GM23338 (cell line): ENCODE data around the gene KDM4F. TPM values are rescaled to one million over a fixed set of nuclear protein-coding genes. Genes with fewer than 3 reads are reported as not detected.

Experiments used
- ATAC-seq: fragments of 200-7000 bp; cut with Tn5 transposase; 3 replicates; pipeline ENCODE4 v1.9.1; 2020
- DNase-seq: peaks from one replicate; pipeline ENCODE4 v3.0.0-alpha.2; 2015; ENCODE audit warnings: low spot score
- H2AFZ ChIP-seq: fragments of 200-600 bp; sonication (generic); 2 replicates; pipeline ENCODE4 v1.8.0; 2016; ENCODE audit warnings: antibody characterized with exemption, mild to moderate bottlenecking, moderate library complexity
- H3F3A ChIP-seq: fragments of 200-600 bp; sonication (generic); replicated peaks from 2 replicates; pipeline ENCODE4 v1.8.0; 2017; ENCODE audit warnings: antibody characterized with exemption, mixed run types, low read depth
- H3K27ac ChIP-seq: fragments of 200-600 bp; sonication (generic); 2 replicates; pipeline ENCODE4 v1.6.1; 2016; ENCODE audit warnings: low read depth
- H3K27me3 ChIP-seq: fragments of 200-600 bp; sonication (generic); 2 replicates; pipeline ENCODE4 v1.8.0; 2016; ENCODE audit warnings: mild to moderate bottlenecking, mixed run types, moderate library complexity; ENCODE audit not compliant: insufficient read depth
- H3K36me3 ChIP-seq: fragments of 200-600 bp; sonication (generic); 2 replicates; pipeline ENCODE4 v1.8.0; 2016; ENCODE audit warnings: mild to moderate bottlenecking; ENCODE audit not compliant: insufficient read depth
- H3K4me1 ChIP-seq: fragments of 200-600 bp; sonication (generic); 2 replicates; pipeline ENCODE4 v1.8.0; 2016; ENCODE audit warnings: mild to moderate bottlenecking, moderate library complexity; ENCODE audit not compliant: insufficient read depth
- H3K4me2 ChIP-seq: fragments of 200-600 bp; sonication (generic); 2 replicates; pipeline ENCODE4 v1.7.1; 2017; ENCODE audit warnings: mixed run types
- H3K4me3 ChIP-seq: fragments of 200-600 bp; sonication (generic); 2 replicates; pipeline ENCODE4 v1.6.1; 2016; ENCODE audit warnings: mixed run types
- H3K79me2 ChIP-seq: fragments of 200-600 bp; sonication (generic); replicated peaks from 2 replicates; pipeline ENCODE4 v1.8.0; 2017; ENCODE audit warnings: mild to moderate bottlenecking; ENCODE audit not compliant: insufficient read depth
- H3K9me2 ChIP-seq: fragments of 200-600 bp; sonication (generic); 2 replicates; pipeline ENCODE4 v1.8.0; 2017; ENCODE audit not compliant: insufficient read depth
- H4K20me1 ChIP-seq: fragments of 200-600 bp; sonication (generic); replicated peaks from 2 replicates; pipeline ENCODE4 v1.8.0; 2017; ENCODE audit warnings: mild to moderate bottlenecking; ENCODE audit not compliant: insufficient read depth
- H3K27ac Mint-ChIP-seq: 2 replicates; pipeline ENCODE4 v1.8.0; 2020; ENCODE audit warnings: inconsistent platforms, mild to moderate bottlenecking, moderate library complexity, mixed read lengths
- H3K27me3 Mint-ChIP-seq: 3 replicates; pipeline ENCODE4 v1.8.0; 2022; ENCODE audit warnings: low read depth, mild to moderate bottlenecking, moderate library complexity, mixed read lengths, inconsistent platforms; ENCODE audit not compliant: insufficient read depth, poor library complexity
- H3K36me3 Mint-ChIP-seq: 3 replicates; pipeline ENCODE4 v1.8.0; 2021; ENCODE audit warnings: low read depth, mild to moderate bottlenecking, inconsistent platforms, moderate library complexity, mixed read lengths
- H3K4me1 Mint-ChIP-seq: 3 replicates; pipeline ENCODE4 v1.8.0; 2020; ENCODE audit warnings: mild to moderate bottlenecking, inconsistent platforms, mixed read lengths
- H3K4me3 Mint-ChIP-seq: 3 replicates; pipeline ENCODE4 v1.8.0; 2021; ENCODE audit warnings: moderate library complexity, mild to moderate bottlenecking, inconsistent platforms, mixed read lengths
- H3K9me3 Mint-ChIP-seq: 3 replicates; pipeline ENCODE4 v1.8.0; 2020; ENCODE audit warnings: moderate library complexity, mild to moderate bottlenecking, inconsistent platforms, mixed read lengths
- CREB1 ChIP-seq: fragments of 250-450 bp; sonication (Bioruptor Pico); IDR thresholded peaks from 2 replicates; pipeline ENCODE4 v1.5.0; 2020; ENCODE audit warnings: low read depth, mild to moderate bottlenecking, moderate library complexity
- EZH2 ChIP-seq: fragments of 200-600 bp; sonication (generic); IDR thresholded peaks from one replicate; pipeline ENCODE4 v1.8.0; 2017; ENCODE audit warnings: antibody characterized with exemption, mild to moderate bottlenecking, low read depth; ENCODE audit not compliant: unreplicated experiment
- EZH2phosphoT487 ChIP-seq: fragments of 200-600 bp; sonication (generic); IDR thresholded peaks from one replicate; pipeline ENCODE4 v1.8.1; 2018; ENCODE audit warnings: antibody characterized with exemption; ENCODE audit not compliant: unreplicated experiment
- JUNB ChIP-seq: IDR thresholded peaks from one replicate; pipeline ENCODE4 v1.6.1; 2016; ENCODE audit warnings: antibody characterized with exemption; ENCODE audit not compliant: unreplicated experiment
- POLR2AphosphoS5 ChIP-seq: IDR thresholded peaks from 2 replicates; pipeline ENCODE4 v1.6.1; 2016; ENCODE audit warnings: antibody characterized with exemption, low read depth
- STAT1 ChIP-seq: IDR thresholded peaks from one replicate; pipeline ENCODE4 v1.6.1; 2016; ENCODE audit warnings: antibody characterized with exemption; ENCODE audit not compliant: unreplicated experiment
- ZNF331 ChIP-seq: fragments of 250-450 bp; sonication (Bioruptor Pico); IDR thresholded peaks from 2 replicates; pipeline ENCODE4 v1.5.0; 2020; ENCODE audit warnings: low read depth, mild to moderate bottlenecking, moderate library complexity
- polyA plus RNA-seq: library from polyadenylated mRNA; unstranded; fragments of >200 nt; fragmentation: Nextera tagmentation; extraction: Ambion mirVana; gene quantifications from 2 replicates; pipeline ENCODE4 v1.2.1, GENCODE V29; 2016
- total RNA-seq: library from RNA; depleted of rRNA; stranded (reverse); fragments of >200 nt; shearing (Covaris generic); gene quantifications from 2 replicates; pipeline ENCODE4 v1.2.3, GENCODE V29; 2014
- TF ChIP-seq, protein P1 (sequence below): IDR thresholded peaks from one replicate; pipeline ENCODE4 v1.6.1; 2018; ENCODE audit warnings: antibody characterized with exemption; ENCODE audit not compliant: unreplicated experiment
- TF ChIP-seq, protein P2 (sequence below), 2 experiments: fragments of 200-600 bp in 1 of 2; sonication (generic) in 1 of 2; conservative IDR thresholded peaks; 2 replicates each; pipeline versions ENCODE4 v1.5.1 to v1.6.1; 2016 to 2017; ENCODE audit warnings: antibody characterized with exemption in 2 of 2, low read depth in 2 of 2, mild to moderate bottlenecking in 2 of 2, moderate library complexity in 1 of 2

Gene KDM4F
- total and polyA plus RNA-seq, 2 experiments from 2014 or later: not detected

DNA sequence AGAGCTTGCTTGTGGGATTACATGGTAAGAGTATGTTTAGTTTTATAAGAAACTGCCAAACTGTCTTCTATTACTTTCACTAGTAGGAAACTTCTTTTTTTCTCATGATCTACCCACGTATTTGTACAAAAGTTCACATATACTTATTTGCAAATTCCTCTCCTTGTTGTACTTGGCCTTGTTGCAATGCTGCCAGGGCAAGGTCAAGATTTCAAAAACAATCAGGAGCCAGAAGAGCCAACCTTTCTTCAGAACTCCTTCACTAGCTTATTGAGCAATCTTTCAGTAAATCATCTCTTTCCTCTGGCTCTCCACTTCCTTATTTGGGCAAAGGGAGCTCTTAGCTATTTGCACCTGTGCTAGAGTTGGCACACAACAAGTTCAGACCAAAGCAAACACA is 27.2 kb downstream of the KDM4F start:
- H2AFZ ChIP-seq: no peak overlapping the region
- Mint-ChIP-seq H3K27ac (no peak overlapping the region), H3K4me3 (no peak overlapping the region), H3K27me3 (no peaks in the 10 kb centered on the region), H3K4me1 (peaks cover 9% of the 10 kb centered on the region; the same call in 2 of the 3 replicates), H3K9me3 (no peaks in the 10 kb centered on the region), H3K36me3 (no peaks in the 10 kb centered on the region)
- H3F3A ChIP-seq: no peaks in the 10 kb centered on the region
- no peaks in the 10 kb centered on the region for H3K27me3 ChIP-seq
- no peak for DNase-seq
- 0 out of 2 replicates have a peak, but pooled peaks cover 3% of the 10 kb centered on the region for H3K9me2 ChIP-seq
- peaks cover 8% of the 10 kb centered on the region for H3K4me1 ChIP-seq
- no peak for TF ChIP-seq EZH2
- TF ChIP-seq CREB1 (CRISPR knock-in tag): no peak
- TF ChIP-seq, protein P1, sequence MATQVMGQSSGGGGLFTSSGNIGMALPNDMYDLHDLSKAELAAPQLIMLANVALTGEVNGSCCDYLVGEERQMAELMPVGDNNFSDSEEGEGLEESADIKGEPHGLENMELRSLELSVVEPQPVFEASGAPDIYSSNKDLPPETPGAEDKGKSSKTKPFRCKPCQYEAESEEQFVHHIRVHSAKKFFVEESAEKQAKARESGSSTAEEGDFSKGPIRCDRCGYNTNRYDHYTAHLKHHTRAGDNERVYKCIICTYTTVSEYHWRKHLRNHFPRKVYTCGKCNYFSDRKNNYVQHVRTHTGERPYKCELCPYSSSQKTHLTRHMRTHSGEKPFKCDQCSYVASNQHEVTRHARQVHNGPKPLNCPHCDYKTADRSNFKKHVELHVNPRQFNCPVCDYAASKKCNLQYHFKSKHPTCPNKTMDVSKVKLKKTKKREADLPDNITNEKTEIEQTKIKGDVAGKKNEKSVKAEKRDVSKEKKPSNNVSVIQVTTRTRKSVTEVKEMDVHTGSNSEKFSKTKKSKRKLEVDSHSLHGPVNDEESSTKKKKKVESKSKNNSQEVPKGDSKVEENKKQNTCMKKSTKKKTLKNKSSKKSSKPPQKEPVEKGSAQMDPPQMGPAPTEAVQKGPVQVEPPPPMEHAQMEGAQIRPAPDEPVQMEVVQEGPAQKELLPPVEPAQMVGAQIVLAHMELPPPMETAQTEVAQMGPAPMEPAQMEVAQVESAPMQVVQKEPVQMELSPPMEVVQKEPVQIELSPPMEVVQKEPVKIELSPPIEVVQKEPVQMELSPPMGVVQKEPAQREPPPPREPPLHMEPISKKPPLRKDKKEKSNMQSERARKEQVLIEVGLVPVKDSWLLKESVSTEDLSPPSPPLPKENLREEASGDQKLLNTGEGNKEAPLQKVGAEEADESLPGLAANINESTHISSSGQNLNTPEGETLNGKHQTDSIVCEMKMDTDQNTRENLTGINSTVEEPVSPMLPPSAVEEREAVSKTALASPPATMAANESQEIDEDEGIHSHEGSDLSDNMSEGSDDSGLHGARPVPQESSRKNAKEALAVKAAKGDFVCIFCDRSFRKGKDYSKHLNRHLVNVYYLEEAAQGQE: no peak
- TF ChIP-seq POLR2AphosphoS5: no peak
- no peaks in the 10 kb centered on the region for H4K20me1 ChIP-seq
- H3K4me3 ChIP-seq: no peak overlapping the region
- H3K79me2 ChIP-seq: no peaks in the 10 kb centered on the region
- ATAC-seq: no peak
- H3K4me2 ChIP-seq: no peak overlapping the region
- H3K36me3 ChIP-seq: no peaks in the 10 kb centered on the region
- no peak overlapping the region for H3K27ac ChIP-seq

DNA sequence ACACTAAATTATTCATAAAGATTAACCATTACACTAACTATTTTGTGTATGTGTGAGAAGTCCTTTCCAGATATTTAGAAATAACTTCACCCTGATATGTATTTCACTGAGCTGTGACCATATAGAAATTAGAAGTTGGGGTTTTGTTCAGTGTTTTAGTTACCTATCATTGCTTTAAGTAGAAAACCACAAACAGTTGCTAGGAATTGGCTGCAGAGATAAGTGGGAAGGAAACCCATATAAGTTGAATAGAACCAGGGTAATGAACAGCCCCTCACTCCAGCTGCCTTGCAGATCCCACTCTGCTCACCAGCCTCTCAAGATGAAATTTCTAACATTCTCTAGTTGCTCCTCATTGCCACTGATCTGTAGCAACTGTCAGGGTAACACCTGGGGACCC is 27.8 kb downstream of the KDM4F start:
- Histone ChIP-seq H2AFZ (no peak overlapping the region), H4K20me1 (no peaks in the 10 kb centered on the region), H3K4me1 (peaks cover 12% of the 10 kb centered on the region), H3K79me2 (no peaks in the 10 kb centered on the region), H3K9me2 (0 out of 2 replicates have a peak, but pooled peaks cover 3% of the 10 kb centered on the region), H3K4me2 (no peak overlapping the region), H3K27ac (no peak overlapping the region), H3K27me3 (no peaks in the 10 kb centered on the region), H3F3A (no peaks in the 10 kb centered on the region), H3K4me3 (no peak overlapping the region), H3K36me3 (no peaks in the 10 kb centered on the region)
- DNase-seq (no peak), ATAC-seq (no peak)
- Mint-ChIP-seq H3K4me1 (peaks cover 13% of the 10 kb centered on the region; the same call in 2 of the 3 replicates), H3K36me3 (no peaks in the 10 kb centered on the region), H3K9me3 (no peaks in the 10 kb centered on the region), H3K4me3 (no peak overlapping the region), H3K27ac (no peak overlapping the region), H3K27me3 (no peaks in the 10 kb centered on the region)
- TF ChIP-seq STAT1 (no peak), ZNF331 (no peak), JUNB (no peak), EZH2phosphoT487 (no peak)
- TF ChIP-seq, protein P2, sequence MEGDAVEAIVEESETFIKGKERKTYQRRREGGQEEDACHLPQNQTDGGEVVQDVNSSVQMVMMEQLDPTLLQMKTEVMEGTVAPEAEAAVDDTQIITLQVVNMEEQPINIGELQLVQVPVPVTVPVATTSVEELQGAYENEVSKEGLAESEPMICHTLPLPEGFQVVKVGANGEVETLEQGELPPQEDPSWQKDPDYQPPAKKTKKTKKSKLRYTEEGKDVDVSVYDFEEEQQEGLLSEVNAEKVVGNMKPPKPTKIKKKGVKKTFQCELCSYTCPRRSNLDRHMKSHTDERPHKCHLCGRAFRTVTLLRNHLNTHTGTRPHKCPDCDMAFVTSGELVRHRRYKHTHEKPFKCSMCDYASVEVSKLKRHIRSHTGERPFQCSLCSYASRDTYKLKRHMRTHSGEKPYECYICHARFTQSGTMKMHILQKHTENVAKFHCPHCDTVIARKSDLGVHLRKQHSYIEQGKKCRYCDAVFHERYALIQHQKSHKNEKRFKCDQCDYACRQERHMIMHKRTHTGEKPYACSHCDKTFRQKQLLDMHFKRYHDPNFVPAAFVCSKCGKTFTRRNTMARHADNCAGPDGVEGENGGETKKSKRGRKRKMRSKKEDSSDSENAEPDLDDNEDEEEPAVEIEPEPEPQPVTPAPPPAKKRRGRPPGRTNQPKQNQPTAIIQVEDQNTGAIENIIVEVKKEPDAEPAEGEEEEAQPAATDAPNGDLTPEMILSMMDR (conservative IDR thresholded peaks at IDR 0.05; ENCODE audit: low read depth in 2 of 2): no peak
